Uterus (tissue), 4 donors: Measurements from ENCODE around the gene GPR135. TPM values are rescaled to one million over a fixed set of nuclear protein-coding genes. Genes with fewer than 3 reads are reported as not detected.

Experiments used
- DNase-seq, 2 donors: peaks; one replicate each; pipeline ENCODE4 v3.0.0-alpha.2; 2019 to 2020
- H3K27ac ChIP-seq, 2 donors: fragments of 200-600 bp; sonication (generic); 1 replicate in 1 of 2; 2 replicates in 1 of 2; pipeline ENCODE4 v1.5.1; 2016 to 2018
- H3K27me3 ChIP-seq, 2 donors: fragments of 200-600 bp; sonication (generic); one replicate each; pipeline ENCODE4 v1.5.1; 2018 to 2019; ENCODE audit warnings: control low read depth in 1 of 2
- H3K36me3 ChIP-seq, 2 donors: fragments of 200-600 bp; sonication (generic); one replicate each; pipeline ENCODE4 v1.5.1; 2019; ENCODE audit warnings: control low read depth in 1 of 2
- H3K4me1 ChIP-seq, 2 donors: fragments of 200-600 bp; sonication (generic); one replicate each; pipeline ENCODE4 v1.5.1; 2018 to 2019; ENCODE audit warnings: control low read depth in 1 of 2
- H3K4me3 ChIP-seq, 2 donors: fragments of 200-600 bp; sonication (generic); 1 replicate in 1 of 2; 2 replicates in 1 of 2; pipeline ENCODE4 v1.5.1; 2018 to 2019; ENCODE audit warnings: mild to moderate bottlenecking in 1 of 2
- H3K9me3 ChIP-seq, 2 donors: fragments of 200-600 bp; sonication (generic); one replicate each; pipeline ENCODE4 v1.5.1; 2019; ENCODE audit warnings: control low read depth in 1 of 2
- POLR2A ChIP-seq, 2 donors: fragments of 450-650 bp; IDR thresholded peaks; one replicate each; pipeline ENCODE4 v1.6.1; 2016; ENCODE audit warnings: antibody characterized with exemption in 2 of 2, mild to moderate bottlenecking in 1 of 2, moderate library complexity in 1 of 2
- intact Hi-C: fragments of 100-400 bp; cut with DNase I; formaldehyde crosslinking; loops from one replicate; pipeline ENCODE4 v1.15.1; 2023; ENCODE audit warnings: low total_unique reads
- total RNA-seq, 4 donors: library from RNA; depleted of rRNA in 3 of 4; stranded (reverse); fragments of >200 nt in 3 of 4; gene quantifications; one replicate each; pipeline versions ENCODE4 v1.1.0 to v1.2.4, GENCODE V29; 2014 to 2023
- TF ChIP-seq, protein P1 (sequence below), 4 experiments: fragments of 200-600 bp in 2 of 4; fragments of 450-650 bp in 2 of 4; sonication (generic) in 2 of 4; IDR thresholded peaks; one replicate each; pipeline ENCODE4 v1.5.1; 2016 to 2019; ENCODE audit warnings: antibody characterized with exemption in 4 of 4, mild to moderate bottlenecking in 2 of 4, moderate library complexity in 1 of 4
- donor health status: DM: yes; HTN: yes; CAD: no.

Gene GPR135
- 10 to 100 TPM in 1 of 4 donors, 1 to 10 TPM in 3; 2.9 to 10.2 (median 4.5) TPM for total RNA-seq

DNA sequence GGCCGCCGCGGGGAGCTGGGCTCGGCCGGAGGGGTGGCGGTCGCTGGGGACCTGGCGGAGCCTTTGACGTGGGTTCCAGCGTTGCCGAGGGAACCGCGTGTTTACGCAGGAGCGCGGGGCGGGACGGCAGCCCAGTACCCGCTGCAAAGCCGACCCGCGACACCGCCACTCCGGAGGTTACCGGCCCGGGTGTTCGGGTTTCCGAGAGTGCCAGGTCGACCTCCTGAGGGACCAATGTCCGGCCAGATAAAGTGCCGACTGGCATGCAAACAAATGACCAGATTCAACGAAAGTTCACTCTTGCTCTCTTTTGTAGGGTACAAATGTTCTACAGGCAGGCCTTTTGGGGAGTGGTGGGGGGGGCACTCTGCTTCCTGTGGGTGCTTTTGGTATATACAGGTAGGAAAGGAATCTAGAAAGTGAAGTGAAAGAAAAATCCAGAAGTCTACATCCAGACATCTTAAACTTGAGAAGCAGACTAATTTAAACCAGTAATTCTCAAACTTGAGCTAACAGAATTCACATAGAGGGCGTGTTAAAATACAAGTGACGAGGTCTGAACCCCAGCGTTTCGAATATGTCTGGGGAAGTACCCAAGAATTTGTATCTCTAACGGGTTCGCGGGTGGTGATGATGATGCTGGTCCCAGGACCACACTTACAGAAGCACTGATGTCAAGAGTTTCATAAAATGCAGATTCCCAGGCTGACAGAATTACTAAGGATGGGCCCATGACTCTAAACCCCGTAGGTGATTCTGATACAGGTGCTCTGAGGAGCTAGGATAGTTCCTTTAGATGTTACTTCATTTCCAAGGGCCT lies at the start of gene GPR135:
Gene GPR135 (minus strand): TSS at position 65 of the 820 bp plus-strand sequence. CDS start 154 bp downstream, outside the sequence.
- Histone ChIP-seq H3K27ac (peak within 1 kb of the TSS; percentile 71 to 89), H3K4me3 (peak within 1 kb of the TSS; percentile 37 to 65), H3K27me3 (no peaks in the 10 kb centered on the region), H3K9me3 (no peaks in the 10 kb centered on the region), H3K36me3 (no peaks in the 10 kb centered on the region), H3K4me1 (peaks cover 0 to 3% of the 10 kb centered on the region in 2 donors)
- intact Hi-C loops, result no loop called here
- no peak for TF ChIP-seq POLR2A (IDR thresholded peaks at IDR 0.05)
- TF ChIP-seq, protein P1, sequence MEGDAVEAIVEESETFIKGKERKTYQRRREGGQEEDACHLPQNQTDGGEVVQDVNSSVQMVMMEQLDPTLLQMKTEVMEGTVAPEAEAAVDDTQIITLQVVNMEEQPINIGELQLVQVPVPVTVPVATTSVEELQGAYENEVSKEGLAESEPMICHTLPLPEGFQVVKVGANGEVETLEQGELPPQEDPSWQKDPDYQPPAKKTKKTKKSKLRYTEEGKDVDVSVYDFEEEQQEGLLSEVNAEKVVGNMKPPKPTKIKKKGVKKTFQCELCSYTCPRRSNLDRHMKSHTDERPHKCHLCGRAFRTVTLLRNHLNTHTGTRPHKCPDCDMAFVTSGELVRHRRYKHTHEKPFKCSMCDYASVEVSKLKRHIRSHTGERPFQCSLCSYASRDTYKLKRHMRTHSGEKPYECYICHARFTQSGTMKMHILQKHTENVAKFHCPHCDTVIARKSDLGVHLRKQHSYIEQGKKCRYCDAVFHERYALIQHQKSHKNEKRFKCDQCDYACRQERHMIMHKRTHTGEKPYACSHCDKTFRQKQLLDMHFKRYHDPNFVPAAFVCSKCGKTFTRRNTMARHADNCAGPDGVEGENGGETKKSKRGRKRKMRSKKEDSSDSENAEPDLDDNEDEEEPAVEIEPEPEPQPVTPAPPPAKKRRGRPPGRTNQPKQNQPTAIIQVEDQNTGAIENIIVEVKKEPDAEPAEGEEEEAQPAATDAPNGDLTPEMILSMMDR (IDR thresholded peaks at IDR 0.05), result no peak
- no peak for DNase-seq

- H3K9me3 ChIP-seq, result no peaks in the 10 kb centered on the region
- TF ChIP-seq, protein P1 (IDR thresholded peaks at IDR 0.05), result no peak
- no peak for DNase-seq
- no peaks in the 10 kb centered on the region for H3K36me3 ChIP-seq
- no peak overlapping the region for H3K4me3 ChIP-seq
- intact Hi-C loops, result no loop called here
- no peaks in the 10 kb centered on the region for H3K4me1 ChIP-seq
- no peaks in the 10 kb centered on the region for H3K27me3 ChIP-seq
- H3K27ac ChIP-seq, result no peak overlapping the region
Measured at GRCh38 chr14:59511916-59512575, 46.9 kb upstream of the GPR135 start.

GRCh38 chr14:59510966-59511365 lies 45.8 kb upstream of the GPR135 start:
- Histone ChIP-seq H3K27me3 (no peaks in the 10 kb centered on the region), H3K9me3 (no peaks in the 10 kb centered on the region), H3K4me3 (no peak overlapping the region), H3K4me1 (no peaks in the 10 kb centered on the region), H3K27ac (no peak overlapping the region), H3K36me3 (no peaks in the 10 kb centered on the region)
- intact Hi-C loops, result no loop called here
- no peak for DNase-seq
- TF ChIP-seq, protein P1 (IDR thresholded peaks at IDR 0.05), result no peak
- TF ChIP-seq POLR2A (IDR thresholded peaks at IDR 0.05), result no peak

- Histone ChIP-seq H3K27me3 (no peaks in the 10 kb centered on the region), H3K4me3 (no peak overlapping the region), H3K4me1 (no peaks in the 10 kb centered on the region), H3K36me3 (peaks cover 0 to 4% of the 10 kb centered on the region in 2 donors), H3K9me3 (no peaks in the 10 kb centered on the region), H3K27ac (no peak overlapping the region)
- intact Hi-C loops, result no loop called here
- TF ChIP-seq, protein P1 (IDR thresholded peaks at IDR 0.05), result no peak
- no peak for TF ChIP-seq POLR2A (IDR thresholded peaks at IDR 0.05)
- no peak for DNase-seq
Measured at GRCh38 chr14:59510001-59510400, 44.8 kb upstream of the GPR135 start.

DNA sequence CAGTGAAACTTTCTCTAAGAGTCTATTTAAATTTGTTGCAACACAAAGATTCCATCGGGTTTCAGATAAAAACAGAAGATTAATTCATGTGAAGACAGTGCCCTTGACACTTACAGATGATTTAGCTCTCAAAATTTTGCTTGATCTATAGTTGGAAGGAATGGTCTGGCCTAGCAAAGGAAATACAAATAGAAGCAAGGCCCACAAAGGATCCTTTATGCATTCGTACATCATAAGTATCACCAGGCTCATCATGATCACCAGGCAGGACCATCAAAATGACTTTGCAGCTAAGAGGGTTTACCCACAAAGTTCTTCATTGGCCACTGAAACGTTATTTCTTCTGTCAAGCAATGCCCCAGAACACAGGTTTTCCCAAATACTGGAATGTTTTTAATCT lies 43.9 kb upstream of the GPR135 start:
- Histone ChIP-seq H3K4me3 (no peak overlapping the region), H3K4me1 (no peaks in the 10 kb centered on the region), H3K9me3 (no peaks in the 10 kb centered on the region), H3K27me3 (no peaks in the 10 kb centered on the region), H3K36me3 (peaks cover 0 to 4% of the 10 kb centered on the region in 2 donors), H3K27ac (no peak overlapping the region)
- intact Hi-C loops, result no loop called here
- DNase-seq, result no peak
- no peak for TF ChIP-seq POLR2A (IDR thresholded peaks at IDR 0.05)
- TF ChIP-seq, protein P1 (IDR thresholded peaks at IDR 0.05), result no peak
